PC-3 (cell line): ENCODE results near the gene GRIN2A.

ENCODE experiments used
- CTCF ChIP-seq: fragments of 300-600 bp; sonication (generic); conservative IDR thresholded peaks from 2 replicates; pipeline ENCODE4 v1.5.1; 2017; ENCODE audit warnings: antibody characterized with exemption, low read depth, mild to moderate bottlenecking, low read length
- EZH2 ChIP-seq: fragments of 300-600 bp; sonication (generic); IDR thresholded peaks from one replicate; pipeline ENCODE4 v1.6.1; 2017; ENCODE audit warnings: antibody characterized with exemption, mild to moderate bottlenecking, low read length; ENCODE audit not compliant: unreplicated experiment
- EZH2phosphoT487 ChIP-seq: fragments of 300-600 bp; sonication (generic); IDR thresholded peaks from 2 replicates; pipeline ENCODE4 v1.6.1; 2018; ENCODE audit warnings: mild to moderate bottlenecking, antibody characterized with exemption, low read length, borderline replicate concordance

GRCh38 chr16:9843424-9844018 is 338.7 kb downstream of the GRIN2A start:
- TF ChIP-seq CTCF = no peak
- TF ChIP-seq EZH2 = no peak
- TF ChIP-seq EZH2phosphoT487 = no peak
